Measurements from ENCODE around the gene STX12.

GRCh38 chr1:27832762-27833161 lies 59.7 kb downstream of the STX12 start:
- TF ChIP-seq EP300 (IDR thresholded peaks at IDR 0.05) (no peak), POLR2A (IDR thresholded peaks at IDR 0.05) (no peak)
- TF ChIP-seq, protein P1, sequence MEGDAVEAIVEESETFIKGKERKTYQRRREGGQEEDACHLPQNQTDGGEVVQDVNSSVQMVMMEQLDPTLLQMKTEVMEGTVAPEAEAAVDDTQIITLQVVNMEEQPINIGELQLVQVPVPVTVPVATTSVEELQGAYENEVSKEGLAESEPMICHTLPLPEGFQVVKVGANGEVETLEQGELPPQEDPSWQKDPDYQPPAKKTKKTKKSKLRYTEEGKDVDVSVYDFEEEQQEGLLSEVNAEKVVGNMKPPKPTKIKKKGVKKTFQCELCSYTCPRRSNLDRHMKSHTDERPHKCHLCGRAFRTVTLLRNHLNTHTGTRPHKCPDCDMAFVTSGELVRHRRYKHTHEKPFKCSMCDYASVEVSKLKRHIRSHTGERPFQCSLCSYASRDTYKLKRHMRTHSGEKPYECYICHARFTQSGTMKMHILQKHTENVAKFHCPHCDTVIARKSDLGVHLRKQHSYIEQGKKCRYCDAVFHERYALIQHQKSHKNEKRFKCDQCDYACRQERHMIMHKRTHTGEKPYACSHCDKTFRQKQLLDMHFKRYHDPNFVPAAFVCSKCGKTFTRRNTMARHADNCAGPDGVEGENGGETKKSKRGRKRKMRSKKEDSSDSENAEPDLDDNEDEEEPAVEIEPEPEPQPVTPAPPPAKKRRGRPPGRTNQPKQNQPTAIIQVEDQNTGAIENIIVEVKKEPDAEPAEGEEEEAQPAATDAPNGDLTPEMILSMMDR (IDR thresholded peaks at IDR 0.05), result no peak

Measured in ovary (tissue), 3 donors.